Measurements from ENCODE around the gene ICA1L.

The ICA1L gene

GRCh38 chr2:202723746-202724145 lies 147.8 kb downstream of the ICA1L start:
- DNase-seq = no peak

All from fibroblast of skin of back (primary cell).